Brain microvascular endothelial cell (primary cell): Measurements from ENCODE around the gene AHI1.

Source experiments
- DNase-seq: peaks from one replicate; pipeline ENCODE4 v3.0.0-alpha.2; 2020
- H3K27ac ChIP-seq: fragments of 250-450 bp; sonication (Bioruptor Pico); 2 replicates; pipeline ENCODE4 v1.5.1; 2020; ENCODE audit warnings: mild to moderate bottlenecking, moderate library complexity
- H3K27me3 ChIP-seq: fragments of 250-450 bp; sonication (Bioruptor Pico); replicated peaks from 2 replicates; pipeline ENCODE4 v1.5.1; 2020; ENCODE audit warnings: mild to moderate bottlenecking
- H3K36me3 ChIP-seq: fragments of 250-450 bp; sonication (Bioruptor Pico); replicated peaks from 2 replicates; pipeline ENCODE4 v1.5.1; 2020; ENCODE audit warnings: mild to moderate bottlenecking
- H3K4me3 ChIP-seq: 2 replicates; pipeline ENCODE4 v1.5.1; 2011; ENCODE audit warnings: low read depth, mild to moderate bottlenecking, control low read depth, low read length, moderate library complexity
- in situ Hi-C: cut with HindIII; loops from 2 replicates; pipeline ENCODE4 v1.10.0; 2017; ENCODE audit warnings: low sequenced_read_pairs, low pct_ligation_motif_present
- TF ChIP-seq, protein P1 (sequence below): IDR thresholded peaks from 2 replicates; pipeline ENCODE4 v1.5.1; 2011; ENCODE audit warnings: low read depth, mild to moderate bottlenecking, moderate library complexity, low read length, control low read depth, inconsistent platforms; ENCODE audit errors: missing control alignments

The AHI1 gene

GRCh38 chr6:135393289-135393688, 104.3 kb downstream of the AHI1 start:
- peaks cover 3% of the 10 kb centered on the region for H3K36me3 ChIP-seq
- H3K27ac ChIP-seq = no peak overlapping the region
- in situ Hi-C loops = no loop called here
- TF ChIP-seq, protein P1, sequence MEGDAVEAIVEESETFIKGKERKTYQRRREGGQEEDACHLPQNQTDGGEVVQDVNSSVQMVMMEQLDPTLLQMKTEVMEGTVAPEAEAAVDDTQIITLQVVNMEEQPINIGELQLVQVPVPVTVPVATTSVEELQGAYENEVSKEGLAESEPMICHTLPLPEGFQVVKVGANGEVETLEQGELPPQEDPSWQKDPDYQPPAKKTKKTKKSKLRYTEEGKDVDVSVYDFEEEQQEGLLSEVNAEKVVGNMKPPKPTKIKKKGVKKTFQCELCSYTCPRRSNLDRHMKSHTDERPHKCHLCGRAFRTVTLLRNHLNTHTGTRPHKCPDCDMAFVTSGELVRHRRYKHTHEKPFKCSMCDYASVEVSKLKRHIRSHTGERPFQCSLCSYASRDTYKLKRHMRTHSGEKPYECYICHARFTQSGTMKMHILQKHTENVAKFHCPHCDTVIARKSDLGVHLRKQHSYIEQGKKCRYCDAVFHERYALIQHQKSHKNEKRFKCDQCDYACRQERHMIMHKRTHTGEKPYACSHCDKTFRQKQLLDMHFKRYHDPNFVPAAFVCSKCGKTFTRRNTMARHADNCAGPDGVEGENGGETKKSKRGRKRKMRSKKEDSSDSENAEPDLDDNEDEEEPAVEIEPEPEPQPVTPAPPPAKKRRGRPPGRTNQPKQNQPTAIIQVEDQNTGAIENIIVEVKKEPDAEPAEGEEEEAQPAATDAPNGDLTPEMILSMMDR = no peak
- no peaks in the 10 kb centered on the region for H3K27me3 ChIP-seq
- H3K4me3 ChIP-seq = no peak overlapping the region
- DNase-seq = no peak

- no peak overlapping the region for H3K4me3 ChIP-seq
- H3K27ac ChIP-seq = no peak overlapping the region
- TF ChIP-seq, protein P1 = no peak
- DNase-seq = no peak
- H3K36me3 ChIP-seq = peaks cover 3% of the 10 kb centered on the region
- in situ Hi-C loops = no loop called here
- H3K27me3 ChIP-seq = no peaks in the 10 kb centered on the region
These were observed 107.1 kb downstream of the AHI1 start for GRCh38 chr6:135390458-135390857.

GRCh38 chr6:135385299-135385698, 112.2 kb downstream of the AHI1 start:
- in situ Hi-C loops = no loop called here
- Histone ChIP-seq H3K27me3 (no peaks in the 10 kb centered on the region), H3K27ac (no peak overlapping the region), H3K4me3 (no peak overlapping the region), H3K36me3 (peaks cover 3% of the 10 kb centered on the region)
- no peak for DNase-seq
- TF ChIP-seq, protein P1 = no peak

- Histone ChIP-seq H3K27ac (no peak overlapping the region), H3K27me3 (no peaks in the 10 kb centered on the region), H3K36me3 (peaks cover 2% of the 10 kb centered on the region), H3K4me3 (no peak overlapping the region)
- TF ChIP-seq, protein P1 = no peak
- no peak for DNase-seq
- in situ Hi-C loops = no loop called here
These were observed 113.8 kb downstream of the AHI1 start for GRCh38 chr6:135383766-135384165.

GRCh38 chr6:135383301-135383700, 114.2 kb downstream of the AHI1 start:
- H3K27ac ChIP-seq = no peak overlapping the region
- in situ Hi-C loops = no loop called here
- TF ChIP-seq, protein P1 = no peak
- DNase-seq = no peak
- no peak overlapping the region for H3K4me3 ChIP-seq
- no peaks in the 10 kb centered on the region for H3K27me3 ChIP-seq
- H3K36me3 ChIP-seq = no peaks in the 10 kb centered on the region

DNA sequence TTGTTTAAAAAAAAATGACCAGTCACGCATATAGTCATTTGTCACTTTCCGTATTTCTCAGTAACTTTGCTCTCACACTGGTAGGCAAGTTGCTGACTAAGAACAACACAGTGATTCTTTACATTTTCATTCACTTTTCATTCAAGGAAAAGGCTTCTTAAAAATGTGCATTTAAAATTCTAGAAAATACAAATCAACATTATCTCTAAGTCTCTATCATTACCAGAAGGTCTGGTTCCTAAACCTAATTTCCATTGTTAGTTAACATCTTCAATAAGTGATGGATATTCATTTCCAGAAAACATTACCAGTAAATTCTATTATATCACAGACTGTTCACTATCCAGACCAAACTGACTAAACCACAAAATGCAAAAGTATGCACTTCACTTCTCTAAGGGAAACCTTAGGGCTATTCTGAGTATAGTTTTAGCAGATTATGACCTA, 115.3 kb downstream of the AHI1 start:
- in situ Hi-C loops = no loop called here
- TF ChIP-seq, protein P1 = no peak
- no peaks in the 10 kb centered on the region for H3K36me3 ChIP-seq
- DNase-seq = no peak
- no peak overlapping the region for H3K4me3 ChIP-seq
- H3K27ac ChIP-seq = no peak overlapping the region
- no peaks in the 10 kb centered on the region for H3K27me3 ChIP-seq
